HG03039 (cell line): ENCODE results near the gene STK16.
"Not testable (repeated sequence)": the region's sequence is repeated elsewhere in the genome, so short reads cannot be mapped to it uniquely, and the experiment has no call there.

ENCODE experiments used
- ATAC-seq: cut with Tn5 transposase; IDR thresholded peaks from one replicate; pipeline ENCODE4 v1.9.1; 2021; ENCODE audit warnings: mild to moderate bottlenecking, moderate library complexity; ENCODE audit not compliant: unreplicated experiment

STK16 gene

DNA sequence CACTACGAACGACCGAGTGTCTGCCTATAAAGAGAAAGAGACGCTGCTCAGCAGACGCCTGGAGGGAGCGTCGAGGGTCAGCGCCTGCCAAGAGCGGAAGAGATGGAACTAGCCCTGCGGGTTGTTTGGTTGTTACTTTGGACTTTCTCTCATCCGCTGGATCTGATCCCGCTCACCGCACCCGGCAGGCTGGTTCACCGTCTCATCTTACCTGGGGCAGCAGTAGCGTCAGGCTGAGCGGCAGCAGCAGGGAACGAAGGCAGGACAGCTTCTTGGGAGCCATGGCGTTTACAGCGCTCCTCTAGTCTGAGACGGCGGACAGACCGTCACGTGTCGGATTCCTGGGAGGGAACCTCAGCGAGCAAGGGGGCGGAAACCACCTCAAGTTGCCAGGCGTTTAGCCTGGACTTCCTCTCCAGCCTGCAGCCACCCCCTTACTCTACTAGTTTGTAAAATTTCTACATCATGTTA is 2.0 kb upstream of the STK16 start:
- ATAC-seq, result no peak

DNA sequence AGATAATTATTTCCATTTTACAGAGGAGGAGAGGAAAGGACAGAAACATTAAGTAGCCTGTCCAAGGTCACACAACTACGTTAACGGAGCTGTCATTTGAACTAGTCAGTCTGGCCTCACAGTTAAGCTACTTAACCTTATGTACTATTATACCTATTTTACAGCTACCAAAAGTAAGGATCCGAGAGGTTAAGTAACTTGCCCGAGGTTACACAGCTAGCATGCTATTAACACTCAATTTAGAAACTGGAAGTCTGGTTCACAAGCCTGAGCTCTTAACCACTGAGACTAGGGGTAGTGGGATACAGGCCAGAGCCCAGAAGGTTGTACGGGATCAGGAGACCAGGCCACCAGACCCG is 511 bp upstream of the STK16 start:
- ATAC-seq, result no peak

DNA sequence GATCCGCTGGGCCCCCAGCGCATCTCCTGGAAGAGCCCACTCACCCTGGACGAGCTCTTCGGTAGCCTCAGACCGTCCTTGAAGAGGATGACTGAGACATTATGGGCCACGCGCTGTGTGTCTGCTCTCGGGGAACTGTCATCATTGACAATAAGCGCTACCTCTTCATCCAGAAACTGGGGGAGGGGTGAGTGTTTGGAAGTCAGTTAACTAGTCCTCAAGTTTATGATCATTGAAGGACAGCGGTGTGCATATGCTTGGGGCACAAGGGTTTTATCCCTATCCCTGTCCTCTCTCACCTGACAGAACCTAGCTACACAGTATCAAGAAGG is 586 bp downstream of the STK16 start:
- no peak for ATAC-seq

DNA sequence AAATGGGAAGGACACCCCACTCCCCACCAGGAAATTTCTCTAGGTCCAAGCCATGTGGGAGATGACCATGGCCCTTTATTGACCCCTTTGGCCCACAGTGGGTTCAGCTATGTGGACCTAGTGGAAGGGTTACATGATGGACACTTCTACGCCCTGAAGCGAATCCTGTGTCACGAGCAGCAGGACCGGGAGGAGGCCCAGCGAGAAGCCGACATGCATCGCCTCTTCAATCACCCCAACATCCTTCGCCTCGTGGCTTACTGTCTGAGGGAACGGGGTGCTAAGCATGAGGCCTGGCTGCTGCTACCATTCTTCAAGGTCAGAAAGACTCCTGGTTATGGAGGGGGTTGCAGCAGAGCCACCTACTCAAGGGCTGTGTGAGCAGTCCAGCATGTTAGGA is 1.3 kb downstream of the STK16 start:
- no peak for ATAC-seq

DNA sequence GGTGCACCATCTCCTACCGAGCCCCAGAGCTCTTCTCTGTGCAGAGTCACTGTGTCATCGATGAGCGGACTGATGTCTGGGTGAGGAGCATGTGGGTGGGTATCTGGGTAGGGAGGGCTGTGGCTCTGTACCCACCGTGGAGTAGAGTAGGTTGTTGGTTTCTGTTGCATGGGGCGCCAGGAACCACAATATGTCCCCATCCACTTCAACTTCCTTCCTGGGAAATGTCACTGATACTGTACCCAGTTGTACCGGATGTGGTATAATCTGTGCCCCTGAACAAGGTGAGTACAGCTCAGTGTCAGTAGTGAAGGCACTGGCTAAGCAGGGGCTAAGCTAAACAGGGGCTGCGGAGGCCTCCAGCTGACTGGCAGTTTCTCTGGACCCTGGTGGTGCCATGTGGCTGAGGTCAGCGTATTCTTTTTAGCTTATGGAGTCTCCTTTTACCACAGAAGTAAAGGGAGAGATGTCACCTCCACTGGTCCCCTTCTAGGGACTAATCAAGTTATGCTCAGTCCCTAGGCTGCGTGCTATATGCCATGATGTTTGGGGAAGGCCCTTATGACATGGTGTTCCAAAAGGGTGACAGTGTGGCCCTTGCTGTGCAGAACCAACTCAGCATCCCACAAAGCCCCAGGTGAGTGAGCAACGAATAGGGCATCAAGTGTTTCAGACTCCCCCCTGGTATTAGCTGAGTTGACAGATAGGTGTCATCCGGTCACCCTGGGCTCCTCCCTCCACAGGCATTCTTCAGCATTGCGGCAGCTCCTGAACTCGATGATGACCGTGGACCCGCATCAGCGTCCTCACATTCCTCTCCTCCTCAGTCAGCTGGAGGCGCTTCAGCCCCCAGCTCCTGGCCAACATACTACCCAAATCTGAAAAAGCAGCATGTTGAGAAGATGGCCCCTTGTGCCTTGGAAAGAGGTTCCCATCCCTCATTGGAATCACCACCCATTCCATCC is 2.7 kb downstream of the STK16 start:
- no peak for ATAC-seq

DNA sequence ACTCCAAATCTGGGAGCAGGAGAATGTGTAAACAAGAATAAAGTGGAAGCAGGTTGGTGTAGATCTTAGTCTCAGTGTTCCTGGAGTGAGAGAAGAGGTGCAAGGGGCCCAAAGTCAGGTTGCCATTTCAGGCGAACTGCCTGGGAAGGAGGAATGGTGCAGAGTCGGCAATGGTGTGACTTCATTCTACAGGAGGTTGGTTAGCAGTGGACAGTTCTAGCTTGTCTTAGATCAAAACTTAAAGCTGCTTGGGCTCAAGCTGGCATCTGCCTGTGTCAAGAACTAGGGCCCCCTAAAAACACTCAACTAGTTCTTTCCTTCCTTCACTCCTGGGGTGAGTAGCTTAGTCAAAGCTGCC is 3.5 kb downstream of the STK16 start:
- no peak for ATAC-seq

DNA sequence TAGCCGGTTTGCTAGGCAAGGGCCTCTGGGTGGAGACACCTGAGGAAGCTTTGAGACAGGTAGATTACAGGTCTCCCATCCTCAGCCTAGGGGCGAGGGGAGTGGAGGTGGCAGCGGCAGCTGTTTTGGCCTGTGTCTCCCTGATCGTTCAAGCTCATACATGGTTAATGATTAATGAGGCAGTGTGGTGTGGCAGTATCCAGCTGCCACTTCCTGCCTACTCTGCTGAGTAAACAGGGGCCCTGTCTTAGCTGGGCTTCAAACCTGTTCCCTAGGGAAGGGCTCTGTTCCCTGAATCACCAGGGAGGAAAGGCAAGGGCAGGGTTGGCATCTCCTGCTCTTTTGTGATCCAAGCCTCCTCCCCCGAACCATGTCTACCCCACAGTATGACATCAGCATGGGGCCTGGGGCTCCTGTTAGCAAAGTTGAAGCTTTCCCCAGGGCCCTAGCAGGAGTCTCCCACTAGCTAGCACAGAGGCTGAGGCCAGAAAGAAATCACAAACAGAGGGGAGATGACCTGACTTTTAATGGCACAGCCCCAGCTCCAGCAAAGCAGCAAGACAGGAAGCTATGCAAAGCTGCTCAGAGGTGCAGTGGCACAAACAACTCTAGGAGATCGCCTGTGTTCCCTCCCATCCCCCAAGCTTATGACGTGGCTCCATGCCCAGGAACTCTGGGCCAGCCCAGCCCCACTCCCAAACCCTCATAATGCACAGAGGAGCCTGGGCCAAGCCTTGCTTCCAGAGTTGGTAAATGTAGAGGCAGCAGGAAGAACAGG is 4.1 kb downstream of the STK16 start:
- no peak for ATAC-seq

DNA sequence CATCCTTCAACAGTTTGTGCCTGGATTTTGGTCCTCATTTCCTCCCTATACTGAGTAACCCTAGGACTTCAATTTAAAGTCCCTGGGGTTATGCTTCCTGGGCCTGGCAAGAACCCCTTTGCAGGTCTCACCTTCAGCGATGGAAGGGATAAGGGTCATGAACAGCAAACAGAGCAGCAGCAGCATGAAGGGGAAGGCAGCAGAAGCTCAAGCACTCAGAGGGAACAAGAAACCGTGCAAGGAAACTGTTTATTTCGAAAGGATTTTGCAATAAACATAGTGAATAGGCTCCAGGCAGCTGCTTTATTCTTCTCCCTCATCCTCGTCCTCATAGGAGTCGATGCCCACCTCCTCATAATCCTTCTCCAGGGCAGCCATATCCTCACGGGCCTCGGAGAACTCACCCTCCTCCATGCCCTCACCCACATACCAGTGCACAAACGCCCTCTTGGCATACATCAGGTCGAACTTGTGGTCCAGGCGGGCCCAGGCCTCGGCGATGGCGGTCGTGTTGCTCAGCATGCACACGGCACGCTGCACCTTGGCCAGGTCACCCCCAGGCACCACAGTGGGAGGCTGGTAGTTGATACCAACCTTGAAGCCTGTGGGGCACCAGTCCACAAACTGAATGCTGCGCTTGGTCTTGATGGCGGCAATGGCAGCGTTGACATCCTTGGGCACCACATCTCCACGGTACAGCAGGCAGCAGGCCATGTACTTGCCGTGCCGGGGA is 4.9 kb downstream of the STK16 start:
- no peak for ATAC-seq

DNA sequence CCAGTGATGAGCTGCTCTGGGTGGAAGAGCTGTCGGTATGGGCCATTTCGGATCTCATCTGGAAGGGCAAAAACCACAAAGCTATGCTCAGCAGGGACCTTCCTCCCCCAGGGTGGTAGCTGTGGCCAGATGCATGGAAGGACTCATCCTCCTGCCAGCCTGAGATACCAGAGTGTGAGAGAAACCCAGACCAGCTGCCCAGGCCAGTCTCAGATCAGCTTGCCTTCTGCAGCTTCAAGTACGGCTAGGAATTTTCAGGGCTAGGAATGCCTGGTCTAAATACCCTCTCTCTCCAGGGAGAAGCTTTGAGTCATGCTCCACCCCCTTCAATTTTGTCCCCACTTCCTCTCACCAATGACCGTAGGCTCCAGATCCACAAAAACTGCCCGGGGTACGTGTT is 6.4 kb downstream of the STK16 start:
- ATAC-seq, result no peak

DNA sequence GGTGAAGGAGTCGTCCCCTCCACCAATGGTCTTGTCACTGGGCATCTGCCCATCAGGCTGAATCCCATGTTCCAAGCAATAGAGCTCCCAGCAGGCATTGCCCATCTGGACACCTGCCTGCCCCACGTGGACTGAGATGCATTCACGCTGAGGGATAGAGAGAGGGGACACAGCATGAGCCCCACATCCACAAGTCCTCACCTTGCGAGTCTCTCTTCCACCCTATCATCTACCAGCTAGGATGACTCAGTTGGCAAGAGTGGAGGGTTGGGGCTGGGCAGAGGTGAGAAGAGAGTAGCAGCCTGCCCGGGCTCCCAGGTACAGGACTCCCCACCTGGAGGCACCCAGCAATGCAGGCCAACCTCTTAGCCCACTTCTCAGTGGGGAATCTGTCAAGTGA is 6.8 kb downstream of the STK16 start:
- ATAC-seq, result no peak

DNA sequence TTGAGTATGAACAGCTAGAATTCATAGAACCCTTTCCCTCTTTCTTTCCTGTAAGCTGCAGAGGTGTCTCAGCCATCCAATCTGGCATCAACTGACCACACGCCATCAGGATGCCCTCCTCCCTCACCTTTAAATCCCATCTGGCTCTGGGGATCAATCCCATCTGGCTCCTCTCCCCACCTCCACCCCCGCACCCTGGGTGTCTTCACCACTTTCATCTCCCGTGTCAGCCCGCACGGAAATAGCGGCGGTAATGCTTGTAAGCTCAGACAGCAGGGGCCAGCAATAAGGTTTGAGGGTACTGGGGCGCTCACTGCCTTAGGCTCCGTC is 7.3 kb downstream of the STK16 start:
- ATAC-seq, result no peak

DNA sequence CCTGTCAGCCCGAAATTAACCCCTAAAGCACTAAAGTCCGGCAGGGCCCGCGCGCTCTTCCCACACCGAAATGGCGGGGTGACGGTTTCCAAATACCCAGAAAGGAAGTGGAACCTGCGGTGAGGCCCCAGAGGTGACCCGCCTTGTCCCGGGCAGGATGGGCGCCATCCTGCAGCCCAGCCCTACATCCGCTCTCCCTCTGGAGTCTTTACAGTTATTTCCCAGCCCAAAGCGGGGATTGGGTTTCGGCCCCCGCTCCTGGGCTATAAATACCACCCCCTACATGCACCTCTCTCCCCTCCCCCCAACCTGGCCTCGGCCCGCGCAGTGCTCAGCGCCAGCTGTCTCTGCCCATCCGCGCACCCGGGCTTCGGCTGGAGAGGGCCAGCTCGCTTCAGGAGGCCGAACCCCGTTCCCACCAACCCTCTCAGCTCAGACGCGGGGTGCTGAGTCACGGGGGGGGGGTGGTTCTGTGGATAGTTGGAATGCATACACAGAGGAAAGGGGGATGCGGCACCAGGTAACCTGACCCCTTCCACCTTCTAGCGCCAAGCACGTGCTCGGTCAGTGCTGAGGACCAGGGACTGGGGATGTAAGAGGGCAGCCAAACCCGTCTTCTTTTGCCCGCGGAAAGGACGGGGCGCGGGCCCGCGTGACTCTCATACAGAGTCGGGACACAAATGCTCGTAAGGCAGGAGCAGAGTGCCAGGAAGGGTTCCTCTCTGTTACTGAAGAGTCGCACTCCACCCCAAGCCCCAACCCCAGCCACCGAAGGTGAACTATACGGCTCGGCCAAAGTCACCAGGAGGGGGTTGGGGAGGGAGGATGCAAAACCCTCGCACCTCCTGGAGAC is 7.8 kb downstream of the STK16 start, which contains the start of gene TUBA4B:
Gene TUBA4B, plus strand, starts transcription at position 344 of the 853 bp plus-strand sequence. Its CDS starts 165 bp downstream, at position 509.
- ATAC-seq, result no peak

DNA sequence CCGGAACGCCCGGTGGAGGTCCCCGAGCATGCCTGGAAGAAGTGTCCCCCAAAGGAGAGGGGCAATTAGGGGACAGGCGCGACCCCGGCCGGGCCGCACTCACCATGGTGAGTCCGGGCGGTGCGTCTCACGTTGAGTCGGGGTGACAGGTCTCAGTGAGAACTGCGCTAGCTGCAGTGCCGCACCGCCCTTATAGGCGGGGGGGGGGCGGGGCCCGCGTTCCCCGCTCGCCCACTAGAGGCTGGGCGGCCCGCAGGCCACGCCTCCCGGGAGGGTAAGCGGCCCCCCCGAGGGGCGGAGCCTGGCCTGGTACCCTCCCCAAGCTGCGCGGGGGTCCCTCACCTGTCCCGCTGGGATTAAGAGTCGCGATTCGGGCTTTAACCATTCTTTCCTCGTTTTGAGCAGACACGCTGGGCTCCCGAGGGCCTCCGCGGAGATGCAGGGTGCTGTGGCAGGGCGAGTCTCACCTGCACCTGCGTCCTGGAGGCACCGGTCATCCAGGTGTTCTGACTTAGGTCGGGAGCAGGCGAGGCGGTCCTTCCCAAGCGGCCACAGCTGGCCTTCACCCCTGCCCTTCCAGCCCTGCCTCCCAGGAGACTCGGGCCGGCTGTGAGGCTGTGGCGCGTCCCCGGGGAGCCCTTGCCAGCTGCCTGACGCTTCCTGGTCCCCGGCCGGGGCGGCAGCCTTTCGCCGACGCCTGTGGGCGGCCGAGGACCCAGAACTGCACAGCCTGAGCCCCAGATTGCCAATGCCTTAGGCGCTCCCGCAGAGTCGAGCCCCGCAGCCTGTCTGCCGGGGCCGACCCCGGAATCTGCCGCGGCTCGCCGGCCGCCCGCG is 8.7 kb downstream of the STK16 start, which contains the start of gene TUBA4A:
Gene TUBA4A, minus strand, starts transcription at position 166 of the 837 bp plus-strand sequence. Its CDS starts 60 bp downstream, at position 106.
- peak; percentile 58 for ATAC-seq

DNA sequence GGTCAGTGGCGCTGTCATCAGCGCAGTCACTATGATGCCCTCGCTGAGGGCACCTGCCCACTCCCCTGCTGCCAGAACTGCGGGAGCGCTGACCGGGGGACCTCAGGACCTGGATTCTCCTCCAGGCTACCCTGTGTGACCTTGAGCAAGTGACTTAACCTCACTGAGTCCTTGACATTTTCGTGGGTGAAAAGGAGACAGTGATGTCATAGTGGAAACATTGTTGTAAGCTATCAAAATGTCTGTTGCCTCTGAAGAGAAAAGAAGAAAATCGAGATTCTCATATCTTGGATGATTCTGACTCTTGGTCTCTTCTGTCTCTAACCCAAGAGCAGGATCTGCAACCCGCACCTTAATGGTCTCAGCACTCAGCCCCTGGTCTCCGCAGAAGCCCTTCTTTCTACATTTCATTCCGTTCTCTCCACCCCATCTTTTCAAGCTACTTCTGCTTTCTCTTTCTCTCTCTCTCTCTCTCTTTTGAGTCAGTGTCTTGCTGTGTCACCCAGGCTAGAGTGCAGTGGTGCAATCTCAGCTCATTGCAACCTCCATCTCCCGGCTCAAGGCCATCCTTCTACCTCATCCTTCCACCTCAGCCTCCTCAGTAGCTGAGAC is 9.4 kb downstream of the STK16 start:
- peak; percentile 14 for ATAC-seq

DNA sequence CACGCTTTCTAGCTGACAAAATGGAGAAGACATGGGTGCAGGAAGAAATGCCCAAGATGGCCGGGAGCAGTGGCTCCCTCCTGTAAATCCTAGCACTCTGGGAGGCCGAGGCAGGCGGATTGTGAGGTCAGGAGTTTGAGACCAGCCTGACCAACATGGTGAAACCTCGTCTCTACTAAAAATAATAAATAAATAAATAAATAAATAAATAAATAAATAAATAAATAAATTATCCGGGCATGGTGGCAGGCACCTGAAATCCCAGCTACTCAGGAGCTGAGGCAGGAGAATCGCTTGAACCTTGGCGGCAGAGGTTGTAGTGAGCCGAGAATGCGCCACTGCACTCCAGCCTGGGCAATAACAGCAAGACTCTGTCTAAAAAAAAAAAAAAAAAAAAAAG is 13.7 kb downstream of the STK16 start:
- not testable (repeated sequence) for ATAC-seq

DNA sequence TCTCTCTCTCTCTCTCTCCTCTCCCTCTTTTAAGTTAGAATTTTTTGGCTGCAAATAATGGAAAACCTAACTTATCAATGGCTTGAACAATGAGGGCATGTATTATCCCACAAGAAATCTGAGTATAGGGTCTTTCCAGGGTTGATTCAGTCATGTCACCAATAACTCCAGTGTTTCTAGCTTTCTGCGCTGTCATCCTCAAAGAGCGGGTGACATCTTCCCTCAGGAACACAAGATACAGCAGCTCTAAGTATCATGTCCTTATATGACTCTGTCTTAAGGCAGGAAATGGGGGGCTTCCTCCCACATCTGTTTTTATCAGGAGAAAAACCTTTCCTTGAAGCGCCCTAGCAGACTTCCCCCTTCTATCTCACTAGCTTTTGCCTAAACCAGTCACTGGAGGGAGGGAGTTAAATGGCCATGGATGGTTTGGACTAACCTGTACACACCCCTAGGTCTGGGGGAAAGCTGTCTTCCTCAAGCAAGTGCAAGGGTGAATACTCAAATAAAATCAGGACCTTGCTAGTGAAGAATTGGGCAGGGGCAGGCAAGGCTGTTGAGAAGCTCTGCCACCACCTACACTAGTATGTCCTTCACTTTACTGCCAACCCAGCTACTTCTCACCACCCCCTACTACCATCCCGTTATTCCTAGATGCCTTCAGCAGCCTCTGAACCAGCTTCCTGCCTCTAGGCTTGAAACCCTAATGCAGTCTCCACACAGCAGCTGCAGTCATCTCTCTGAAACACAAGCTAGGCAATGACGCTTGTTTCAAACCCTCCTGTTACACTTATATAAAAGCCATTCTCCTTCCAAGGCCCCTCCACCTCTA is 16.0 kb downstream of the STK16 start:
- ATAC-seq, result no peak

DNA sequence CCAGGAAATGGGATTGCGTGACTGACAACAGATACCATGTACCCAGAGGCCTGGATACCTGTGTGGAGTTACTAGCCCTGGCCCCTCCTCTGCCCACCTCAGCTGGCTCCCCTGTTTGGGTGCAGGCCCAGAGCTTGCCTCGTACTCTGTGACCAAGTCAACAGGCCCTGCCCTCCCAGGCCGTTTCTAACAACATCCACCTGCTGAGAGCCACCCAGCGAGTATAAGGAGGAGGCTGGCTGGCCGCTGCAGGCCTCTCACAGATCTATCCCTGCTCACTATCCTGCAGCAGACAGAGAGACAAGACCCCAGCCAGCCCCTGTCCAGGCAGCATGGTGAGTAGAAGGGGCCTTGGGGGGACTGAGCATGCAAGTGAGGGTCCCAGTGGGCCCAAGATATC is 21.0 kb downstream of the STK16 start:
- ATAC-seq, result no peak

DNA sequence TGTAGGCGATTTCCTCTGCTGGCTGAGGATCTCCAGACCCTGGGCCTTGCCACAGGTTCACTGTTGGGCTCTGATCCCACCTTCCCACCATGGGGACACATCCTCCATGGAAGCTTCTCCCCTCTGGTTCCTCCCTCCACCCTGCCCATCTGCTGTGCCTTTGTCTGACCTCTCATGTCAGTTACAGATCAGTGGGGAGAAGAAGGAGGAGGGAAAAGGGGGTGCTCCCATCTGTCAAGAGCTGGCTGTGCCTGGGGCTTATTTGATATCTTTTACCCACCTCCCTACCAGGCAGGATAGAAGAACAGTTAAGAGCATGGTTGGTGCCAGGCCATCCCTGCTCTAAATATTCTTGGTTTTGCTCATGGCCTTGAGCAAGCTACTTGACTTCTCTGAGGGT is 21.6 kb downstream of the STK16 start:
- ATAC-seq, result no peak
